BE2C (cell line): ENCODE data around the gene PLXDC2.
A peak's percentile ranks its signal among the peaks of the same experiment; 100 is the strongest.
"Not testable (repeated sequence)": the region's sequence is repeated elsewhere in the genome, so short reads cannot be mapped to it uniquely, and the experiment has no call there.

Experiments used
- DNase-seq: peaks from one replicate; pipeline ENCODE4 v3.0.0-alpha.2; 2020
- H3K27me3 ChIP-seq: fragments of 250-450 bp; sonication (Bioruptor Pico); 2 replicates; pipeline ENCODE4 v1.5.1; 2020; ENCODE audit warnings: mild to moderate bottlenecking
- H3K36me3 ChIP-seq: fragments of 250-450 bp; sonication (Bioruptor Pico); 2 replicates; pipeline ENCODE4 v1.5.1; 2020; ENCODE audit warnings: mild to moderate bottlenecking
- H3K4me1 ChIP-seq: fragments of 250-450 bp; sonication (Bioruptor Pico); 2 replicates; pipeline ENCODE4 v1.5.1; 2020
- H3K4me3 ChIP-seq: 2 replicates; pipeline ENCODE4 v1.5.1; 2011; ENCODE audit warnings: low read depth, low read length
- H3K9me3 ChIP-seq: fragments of 250-450 bp; sonication (Bioruptor Pico); 2 replicates; pipeline ENCODE4 v1.5.1; 2020
- CTCF ChIP-seq: IDR thresholded peaks from 2 replicates; pipeline ENCODE4 v1.5.1; 2012; ENCODE audit warnings: mild to moderate bottlenecking, low read depth, low read length

PLXDC2 gene

GRCh38 chr10:20175719-20176118, 359.5 kb downstream of the PLXDC2 start:
- H3K4me1 ChIP-seq, result no peaks in the 10 kb centered on the region
- no peak overlapping the region for H3K4me3 ChIP-seq
- H3K27me3 ChIP-seq, result no peaks in the 10 kb centered on the region
- no peak for TF ChIP-seq CTCF
- H3K9me3 ChIP-seq, result no peaks in the 10 kb centered on the region
- no peaks in the 10 kb centered on the region for H3K36me3 ChIP-seq
- no peak for DNase-seq

- no peak overlapping the region for H3K4me3 ChIP-seq
- no peaks in the 10 kb centered on the region for H3K4me1 ChIP-seq
- no peaks in the 10 kb centered on the region for H3K9me3 ChIP-seq
- H3K27me3 ChIP-seq, result no peaks in the 10 kb centered on the region
- no peak for DNase-seq
- no peak for TF ChIP-seq CTCF
- H3K36me3 ChIP-seq, result no peaks in the 10 kb centered on the region
These were observed 364.5 kb downstream of the PLXDC2 start for GRCh38 chr10:20180766-20181165.

- no peak overlapping the region for H3K4me3 ChIP-seq
- H3K36me3 ChIP-seq, result no peaks in the 10 kb centered on the region
- TF ChIP-seq CTCF, result no peak
- no peaks in the 10 kb centered on the region for H3K9me3 ChIP-seq
- H3K4me1 ChIP-seq, result no peaks in the 10 kb centered on the region
- peak; percentile 4 for DNase-seq
- H3K27me3 ChIP-seq, result no peaks in the 10 kb centered on the region
These were observed 365.2 kb downstream of the PLXDC2 start for GRCh38 chr10:20181434-20181833.

GRCh38 chr10:20185116-20185515, 368.9 kb downstream of the PLXDC2 start:
- no peaks in the 10 kb centered on the region for H3K27me3 ChIP-seq
- no peak for TF ChIP-seq CTCF

GRCh38 chr10:20191392-20191791, 375.2 kb downstream of the PLXDC2 start:
- H3K9me3 ChIP-seq, H3K4me1 ChIP-seq, H3K4me3 ChIP-seq, H3K27me3 ChIP-seq, DNase-seq, H3K36me3 ChIP-seq: not testable (repeated sequence)

More at GRCh38 chr10:20185116-20185515, 368.9 kb downstream of the PLXDC2 start:
- no peaks in the 10 kb centered on the region for H3K9me3 ChIP-seq
- no peak for DNase-seq
- H3K4me3 ChIP-seq, result no peak overlapping the region
- H3K4me1 ChIP-seq, result no peaks in the 10 kb centered on the region
- no peaks in the 10 kb centered on the region for H3K36me3 ChIP-seq

- no peak for DNase-seq
- Histone ChIP-seq H3K4me3 (no peak overlapping the region), H3K36me3 (no peaks in the 10 kb centered on the region), H3K4me1 (no peaks in the 10 kb centered on the region), H3K9me3 (no peaks in the 10 kb centered on the region), H3K27me3 (no peaks in the 10 kb centered on the region)
- no peak for TF ChIP-seq CTCF
These were observed 378.8 kb downstream of the PLXDC2 start for GRCh38 chr10:20195076-20195475.

- Histone ChIP-seq H3K4me1 (no peaks in the 10 kb centered on the region), H3K4me3 (no peak overlapping the region), H3K27me3 (no peaks in the 10 kb centered on the region), H3K9me3 (no peaks in the 10 kb centered on the region), H3K36me3 (no peaks in the 10 kb centered on the region)
- TF ChIP-seq CTCF, result no peak
- DNase-seq, result no peak
These were observed 384.5 kb downstream of the PLXDC2 start for GRCh38 chr10:20200758-20201157.
